PFSK-1 (cell line): ENCODE data around the gene LRRC17.
A peak's percentile ranks its signal among the peaks of the same experiment; 100 is the strongest.

ENCODE experiments used
- REST ChIP-seq, 2 experiments: IDR thresholded peaks; 2 replicates each; pipeline versions ENCODE4 v1.6.1 to v1.8.0; 2011 to 2012; ENCODE audit warnings: low read depth in 2 of 2, low read length in 2 of 2, control low read depth in 1 of 2, inconsistent platforms in 1 of 2, mild to moderate bottlenecking in 1 of 2, moderate library complexity in 1 of 2; ENCODE audit not compliant: insufficient read depth in 1 of 2
- SIN3A ChIP-seq: IDR thresholded peaks from 2 replicates; pipeline ENCODE4 v1.6.1; 2012; ENCODE audit warnings: mild to moderate bottlenecking, low read length, moderate library complexity, borderline replicate concordance; ENCODE audit not compliant: insufficient read depth

GRCh38 chr7:102933763-102934162 is 21.0 kb downstream of the LRRC17 start:
- peak; percentile 95; the same call in 1 of the 2 replicates for TF ChIP-seq SIN3A
- no peak; a peak in 1 of 4 replicates for TF ChIP-seq REST (IDR thresholded peaks at IDR 0.05; ENCODE audit: insufficient read depth in 1 of 2, low read depth in 2 of 2, low read length in 2 of 2)
